Activated CD4-positive, alpha-beta T cell treated with anti-CD3 and anti-CD28 coated beads for 4 hours (primary cell): ENCODE data around the gene ASPDH.
"Not testable (repeated sequence)": the region's sequence is repeated elsewhere in the genome, so short reads cannot be mapped to it uniquely, and the experiment has no call there.

Source experiments
- DNase-seq, 2 donors: peaks; one replicate each; pipeline ENCODE4 v3.0.0-alpha.2; 2020

ASPDH gene

GRCh38 chr19:50476224-50476906 is 37.3 kb downstream of the ASPDH start, which contains the start of the genes EMC10 and GARIN5A:
TSS of gene EMC10 (plus strand) at chr19:50476507. CDS start at chr19:50476545, 38 bp downstream.
TSS of gene GARIN5A (minus strand) at chr19:50476848. CDS start at chr19:50476388, 460 bp downstream.
- DNase-seq: peak; percentile 89 to 92

- DNase-seq: no peak
Measured at GRCh38 chr19:50475736-50476223, 37.9 kb downstream of the ASPDH start.

- DNase-seq: no peak
Measured at GRCh38 chr19:50475101-50475568, 38.6 kb downstream of the ASPDH start.

GRCh38 chr19:50473336-50473735 is 40.4 kb downstream of the ASPDH start:
- DNase-seq: not testable (repeated sequence)

- DNase-seq: no peak
Measured at GRCh38 chr19:50468818-50469217, 44.9 kb downstream of the ASPDH start.

GRCh38 chr19:50467566-50467965 is 46.1 kb downstream of the ASPDH start:
- DNase-seq: no peak

- DNase-seq: no peak
Measured at GRCh38 chr19:50466706-50467039, 47.0 kb downstream of the ASPDH start.

GRCh38 chr19:50465986-50466705 is 47.6 kb downstream of the ASPDH start:
- DNase-seq: no peak

- no peak for DNase-seq
Measured at GRCh38 chr19:50465000-50465399, 48.7 kb downstream of the ASPDH start.

- DNase-seq: no peak
Measured at GRCh38 chr19:50464348-50464747, 49.4 kb downstream of the ASPDH start.

GRCh38 chr19:50462970-50463369 is 50.7 kb downstream of the ASPDH start:
- no peak for DNase-seq
